ENCODE measurements around the gene CHD2. TPM values are rescaled to one million over a fixed set of nuclear protein-coding genes. Genes with fewer than 3 reads are reported as not detected.
A peak's percentile ranks its signal among the peaks of the same experiment; 100 is the strongest.

Gene CHD2
- polyA plus RNA-seq, 1 experiment, result 62.6 TPM

DNA sequence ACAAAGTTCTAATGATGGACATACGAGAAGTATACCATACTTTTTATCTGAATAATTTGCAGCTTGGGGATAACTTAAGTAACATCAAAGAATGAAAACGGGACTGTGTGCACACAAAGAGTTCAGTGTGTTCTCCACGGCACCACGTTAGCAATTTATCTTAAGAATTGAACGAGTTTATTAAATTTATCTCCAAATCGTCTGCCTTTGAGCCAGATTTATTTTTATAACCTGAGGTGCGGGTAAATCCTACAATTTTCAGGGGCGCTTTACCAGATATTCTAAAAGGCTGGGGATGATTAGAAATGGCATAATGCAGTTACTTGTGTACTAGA, 3.5 kb downstream of the CHD2 start:
- H3K27ac ChIP-seq (ENCODE audit: low read depth, low read length), result peak overlapping the region; percentile 97
- H3K9me3 ChIP-seq (ENCODE audit: control insufficient read depth, insufficient read depth, low read length), result no peaks in the 10 kb centered on the region
- peak overlapping the region; percentile 74 for H3K4me3 ChIP-seq (ENCODE audit: low read depth, low read length)
- CTCF ChIA-PET, result interaction anchor here (1.6 to 1.9 kb wide), 2 partner anchors 94 to 106 kb away, joined by 3 to 9 read pairs; no protein-coding TSS in a partner anchor
- POLR2A ChIA-PET, result interaction anchor here (0.8 to 5.5 kb wide), 7 partner anchors 14 to 102 kb away, joined by 3 to 98 read pairs (median 6); no protein-coding TSS in a partner anchor
- no peak for DNase-seq (ENCODE audit: low read depth, low spot score)
- no peaks in the 10 kb centered on the region for H3K27me3 ChIP-seq (ENCODE audit: control insufficient read depth, insufficient read depth, low read length)
- TF ChIP-seq CTCF (IDR thresholded peaks at IDR 0.05; ENCODE audit: low read depth, low read length), result no peak

DNA sequence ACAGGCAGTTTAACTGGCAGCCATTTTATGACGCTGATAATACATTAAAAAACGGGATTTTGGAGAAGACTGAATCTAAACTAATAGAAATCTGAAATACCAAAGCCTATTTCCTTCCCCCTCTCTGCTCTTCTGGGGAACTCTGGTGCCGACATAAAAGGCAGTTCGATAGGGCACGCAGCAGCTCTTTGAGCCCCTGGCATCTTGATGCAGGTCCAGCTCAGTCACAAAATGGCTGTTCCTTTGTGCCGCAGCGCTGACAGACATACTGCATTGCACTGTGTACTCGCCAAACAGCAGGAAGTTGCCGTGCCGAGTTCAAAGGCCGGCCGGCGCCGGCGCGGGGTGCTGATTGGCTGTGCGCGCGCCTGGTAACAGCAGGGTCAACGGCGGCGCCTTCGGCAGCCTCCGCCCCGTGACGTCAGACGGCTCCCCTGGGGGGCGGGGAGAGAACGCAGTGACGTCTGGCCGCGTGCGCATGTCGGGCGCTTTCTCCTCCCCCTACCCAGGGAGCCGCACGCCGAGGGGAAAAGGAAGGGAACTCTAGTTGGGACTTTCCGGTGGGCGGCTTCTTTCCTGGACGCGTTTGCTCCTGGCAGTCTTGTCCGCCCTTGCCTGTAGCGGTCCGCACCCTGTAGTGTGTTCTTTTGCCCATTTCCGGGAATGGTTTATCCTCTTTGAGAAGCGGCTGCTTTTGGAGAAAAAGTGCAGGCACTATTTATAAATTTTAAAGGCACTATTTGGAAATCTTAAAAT, 4.0 kb downstream of the CHD2 start:
- Histone ChIP-seq H3K27ac (ENCODE audit: low read depth, low read length) (peak overlapping the region; percentile 97), H3K4me3 (ENCODE audit: low read depth, low read length) (peak overlapping the region; percentile 74), H3K9me3 (ENCODE audit: control insufficient read depth, insufficient read depth, low read length) (no peaks in the 10 kb centered on the region), H3K27me3 (ENCODE audit: control insufficient read depth, insufficient read depth, low read length) (no peaks in the 10 kb centered on the region)
- no peak for TF ChIP-seq CTCF (IDR thresholded peaks at IDR 0.05; ENCODE audit: low read depth, low read length)
- peak; percentile 97 for DNase-seq (ENCODE audit: low read depth, low spot score)
- ChIA-PET POLR2A (interaction anchor here (0.5 to 5.5 kb wide), 8 partner anchors 14 to 102 kb away, joined by 3 to 98 read pairs (median 6); no protein-coding TSS in a partner anchor), CTCF (interaction anchor here (1.6 to 5.8 kb wide), 3 partner anchors 15 to 107 kb away, joined by 3 to 54 read pairs (median 9); no protein-coding TSS in a partner anchor)

DNA sequence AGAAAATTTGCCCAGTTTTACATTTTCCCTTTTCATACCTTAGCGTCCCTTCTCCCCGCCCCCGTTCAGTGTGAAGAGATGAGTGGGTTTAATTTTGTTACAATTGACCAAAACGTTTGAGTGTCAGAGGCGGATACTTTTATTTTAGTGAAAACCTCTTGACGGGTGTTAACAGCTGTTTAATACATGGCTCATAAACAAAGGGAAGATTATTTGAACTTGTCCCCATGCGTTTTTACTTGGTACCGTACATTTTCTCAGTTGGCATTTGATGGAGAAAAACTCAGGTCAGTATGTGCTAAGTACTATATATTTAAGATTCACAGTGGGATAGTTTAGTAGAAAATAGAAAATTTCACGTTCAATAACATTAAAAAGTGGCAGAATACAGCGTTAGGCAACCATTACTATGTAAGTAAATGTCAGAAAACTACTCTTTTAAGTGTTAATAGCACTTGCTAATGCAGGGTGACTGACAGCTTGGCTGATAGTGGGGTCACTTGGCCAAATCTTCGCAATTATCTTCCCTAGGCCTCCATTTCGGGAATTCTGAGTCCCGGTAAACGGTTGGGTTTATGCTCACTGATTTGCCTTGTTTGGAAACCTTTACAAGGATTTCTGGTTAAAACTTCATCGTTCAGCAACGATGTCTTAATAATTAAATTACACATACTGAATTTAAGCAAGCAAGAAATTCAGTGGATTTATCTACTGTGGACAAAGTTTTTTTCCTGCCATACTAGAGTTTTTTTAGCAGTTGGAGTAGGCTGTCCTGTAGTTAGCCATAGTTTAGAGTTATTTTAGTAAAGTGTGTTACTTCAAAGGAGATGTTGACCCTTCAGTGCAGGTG, 4.8 kb downstream of the CHD2 start:
- CTCF ChIA-PET, result interaction anchor here (1.0 to 5.8 kb wide), 3 partner anchors 15 to 97 kb away, joined by 3 to 54 read pairs (median 4); no protein-coding TSS in a partner anchor
- no peak for DNase-seq (ENCODE audit: low read depth, low spot score)
- peak overlapping the region; percentile 91 for H3K27ac ChIP-seq (ENCODE audit: low read depth, low read length)
- no peak for TF ChIP-seq CTCF (IDR thresholded peaks at IDR 0.05; ENCODE audit: low read depth, low read length)
- POLR2A ChIA-PET, result interaction anchor here (1.3 to 5.5 kb wide), 2 partner anchors 23 to 24 kb away, joined by 3 to 98 read pairs; no protein-coding TSS in a partner anchor
- no peaks in the 10 kb centered on the region for H3K9me3 ChIP-seq (ENCODE audit: control insufficient read depth, insufficient read depth, low read length)
- H3K27me3 ChIP-seq (ENCODE audit: control insufficient read depth, insufficient read depth, low read length), result no peaks in the 10 kb centered on the region
- H3K4me3 ChIP-seq (ENCODE audit: low read depth, low read length), result peak overlapping the region; percentile 62

DNA sequence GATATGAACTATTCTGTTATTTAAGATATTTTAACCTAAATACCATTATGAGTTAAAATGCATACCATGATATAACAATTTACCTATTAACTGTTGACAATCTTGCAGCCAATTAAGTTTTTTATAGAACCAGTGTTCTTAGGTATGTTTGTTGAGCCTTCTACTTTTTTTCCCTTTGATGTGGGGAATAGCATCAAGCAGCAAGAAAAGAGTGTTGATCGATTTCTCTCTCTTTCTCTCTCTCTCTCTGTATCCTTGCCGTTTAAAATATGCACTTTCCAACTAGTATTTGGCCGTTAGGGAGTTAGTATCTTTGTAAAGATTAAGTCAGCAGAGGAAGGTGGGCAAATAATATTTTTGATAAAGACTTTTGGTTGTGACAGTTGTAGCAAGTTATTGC, 5.9 kb downstream of the CHD2 start:
- ChIA-PET CTCF (interaction anchor here (1.0 to 5.8 kb wide), 4 partner anchors 10 to 108 kb away, joined by 4 to 54 read pairs (median 6); no protein-coding TSS in a partner anchor), POLR2A (interaction anchor here (4.5 kb wide), 1 partner anchor 23 kb away, joined by 44 read pairs; no protein-coding TSS in a partner anchor)
- Histone ChIP-seq H3K27ac (ENCODE audit: low read depth, low read length) (no peak overlapping the region), H3K4me3 (ENCODE audit: low read depth, low read length) (peak overlapping the region; percentile 23; the same call in 1 of the 2 replicates), H3K9me3 (ENCODE audit: control insufficient read depth, insufficient read depth, low read length) (no peaks in the 10 kb centered on the region), H3K27me3 (ENCODE audit: control insufficient read depth, insufficient read depth, low read length) (no peaks in the 10 kb centered on the region)
- TF ChIP-seq CTCF (IDR thresholded peaks at IDR 0.05; ENCODE audit: low read depth, low read length), result no peak
- DNase-seq (ENCODE audit: low read depth, low spot score), result no peak
